Kidney (tissue), 14 donors: ENCODE results near the gene GRPEL1. TPM values are rescaled to one million over a fixed set of nuclear protein-coding genes. Genes with fewer than 3 reads are reported as not detected.

Source experiments
- DNase-seq, 5 donors: peaks; one replicate each; pipeline ENCODE4 v3.0.0-alpha.2; 2013 to 2020
- FAIRE-seq: peaks from 2 replicates; lab custom pipeline; 2012; peaks lifted over from hg19 to GRCh38; lab: Jason Lieb, UNC
- H3K27ac ChIP-seq, 2 donors: one replicate each; pipeline ENCODE4 v1.7.0; 2013; ENCODE audit warnings: low read depth in 2 of 2, low read length in 2 of 2, inconsistent platforms in 1 of 2
- H3K27me3 ChIP-seq: one replicate; pipeline ENCODE4 v1.7.1; 2013; ENCODE audit warnings: low read length, inconsistent platforms; ENCODE audit not compliant: control insufficient read depth, insufficient read depth
- H3K36me3 ChIP-seq, 3 donors: one replicate each; pipeline versions ENCODE4 v1.7.0 to v1.7.1; 2013; ENCODE audit warnings: low read length in 3 of 3, control low read depth in 1 of 3, inconsistent platforms in 1 of 3; ENCODE audit not compliant: insufficient read depth in 3 of 3, control insufficient read depth in 2 of 3
- H3K4me1 ChIP-seq, 3 donors: one replicate each; pipeline versions ENCODE4 v1.7.0 to v1.7.1; 2013; ENCODE audit warnings: low read length in 3 of 3, inconsistent platforms in 1 of 3, low read depth in 1 of 3; ENCODE audit not compliant: control insufficient read depth in 2 of 3, insufficient read depth in 2 of 3
- H3K4me3 ChIP-seq, 3 donors: one replicate each; pipeline versions ENCODE4 v1.7.0 to v1.8.1; 2013; ENCODE audit warnings: low read length in 3 of 3, control low read depth in 1 of 3, inconsistent platforms in 1 of 3
- H3K9ac ChIP-seq, 3 donors: one replicate each; pipeline versions ENCODE4 v1.7.0 to v1.7.1; 2013; ENCODE audit warnings: low read length in 3 of 3, control low read depth in 1 of 3, inconsistent platforms in 1 of 3
- H3K9me3 ChIP-seq, 3 donors: one replicate each; pipeline versions ENCODE4 v1.7.0 to v1.7.1; 2013; ENCODE audit warnings: low read length in 3 of 3, control low read depth in 1 of 3, inconsistent platforms in 1 of 3; ENCODE audit not compliant: control insufficient read depth in 2 of 3, insufficient read depth in 1 of 3
- CTCF ChIP-seq: IDR thresholded peaks from 3 replicates; pipeline ENCODE4 v1.5.1; 2012; ENCODE audit warnings: mild to moderate bottlenecking, moderate library complexity, borderline replicate concordance; ENCODE audit not compliant: insufficient read depth; ENCODE audit errors: extremely low read depth
- intact Hi-C: fragments of 100-400 bp; cut with DNase I; formaldehyde crosslinking; loops from one replicate; pipeline ENCODE4 v1.11.1; 2022
- polyA plus RNA-seq: library from polyadenylated mRNA; stranded (reverse); fragments of 350-450 nt; fragmentation: Illumina TruSeq; extraction: RNeasy Lipid Tissue Mini Kit (QIAGEN cat#74804); gene quantifications from one replicate; pipeline ENCODE4 v1.2.3, GENCODE V29; 2014; ENCODE audit warnings: low read depth, low replicate concordance; ENCODE audit not compliant: insufficient read depth
- total RNA-seq: library from RNA; stranded (reverse); fragmentation: NEBNext Ultra II Directional; extraction: Animal tissue kit (Norgen Biotek cat#: 25700); gene quantifications from one replicate; pipeline ENCODE4 v1.2.1, GENCODE V29; 2021
- donor health status: control.
- donor health status: control.
- donor health status: control.
- donor health status: control.
- donor health status: control.
- donor health status: DM: yes; HTN: yes; CAD: no.
- donor health status: Normal renal cell carcinoma (clear cell type).

The GRPEL1 gene
- total and polyA plus RNA-seq, 2 donors from 2014 or later, result 27.4 to 84.9 TPM

GRCh38 chr4:7015383-7016035 is 52.4 kb downstream of the GRPEL1 start:
- intact Hi-C loops, result no loop called here
- no peaks in the 10 kb centered on the region for H3K27me3 ChIP-seq
- no peak overlapping the region for H3K4me3 ChIP-seq
- DNase-seq, result no peak
- no peak for TF ChIP-seq CTCF
- H3K9ac ChIP-seq, result no peak overlapping the region
- no peak for FAIRE-seq
- H3K4me1 ChIP-seq, result peaks cover 0 to 4% (median 4%) of the 10 kb centered on the region in 3 donors
- peaks cover 2 to 43% (median 30%) of the 10 kb centered on the region in 3 donors for H3K36me3 ChIP-seq
- H3K27ac ChIP-seq, result peak overlapping the region in 1 of 2 donors; percentile 25
- no peaks in the 10 kb centered on the region for H3K9me3 ChIP-seq

GRCh38 chr4:7014815-7015214 is 53.0 kb downstream of the GRPEL1 start:
- DNase-seq (no peak), FAIRE-seq (no peak)
- Histone ChIP-seq H3K9ac (no peak overlapping the region), H3K36me3 (peaks cover 2 to 42% (median 31%) of the 10 kb centered on the region in 3 donors), H3K27me3 (no peaks in the 10 kb centered on the region), H3K27ac (no peak overlapping the region), H3K4me1 (peaks cover 0 to 4% (median 4%) of the 10 kb centered on the region in 3 donors), H3K9me3 (no peaks in the 10 kb centered on the region), H3K4me3 (no peak overlapping the region)
- intact Hi-C loops, result no loop called here
- no peak for TF ChIP-seq CTCF

- no peaks in the 10 kb centered on the region for H3K9me3 ChIP-seq
- H3K4me3 ChIP-seq, result no peak overlapping the region
- FAIRE-seq (no peak), DNase-seq (peak in 4 of 5 donors; percentile 40 to 67 (median 52))
- intact Hi-C loops, result no loop called here
- no peak for TF ChIP-seq CTCF
- no peaks in the 10 kb centered on the region for H3K27me3 ChIP-seq
- peaks cover 2 to 55% (median 32%) of the 10 kb centered on the region in 3 donors for H3K36me3 ChIP-seq
- H3K27ac ChIP-seq, result no peak overlapping the region
- peaks cover 0 to 4% (median 0%) of the 10 kb centered on the region in 3 donors for H3K4me1 ChIP-seq
- H3K9ac ChIP-seq, result no peak overlapping the region
Measured at GRCh38 chr4:7013175-7013574, 54.7 kb downstream of the GRPEL1 start.
